CD4-positive, alpha-beta T cell (primary cell): ENCODE measurements around the gene BTBD16. TPM values are rescaled to one million over a fixed set of nuclear protein-coding genes. Genes with fewer than 3 reads are reported as not detected.

Experiments
- ATAC-seq: fragments of 200-7000 bp; cut with Tn5 transposase; one replicate; pipeline ENCODE4 v1.10.0; 2022; ENCODE audit warnings: mild to moderate bottlenecking; ENCODE audit not compliant: poor library complexity
- CTCF ChIA-PET: fragments of 350-600 bp; sonication (Branson Sonifier 250); formaldehyde crosslinking; loops from one replicate; lab custom pipeline; 2021; ENCODE audit warnings: antibody characterized with exemption, inconsistent platforms; lab: Charles Lee
- POLR2A ChIA-PET: fragments of 350-600 bp; sonication (Branson Sonifier 250); formaldehyde crosslinking; loops from one replicate; lab custom pipeline; 2021; ENCODE audit warnings: antibody characterized with exemption, inconsistent platforms; lab: Charles Lee
- DNase-seq, 14 experiments: peaks; one replicate each; pipeline ENCODE4 v3.0.0-alpha.2; 2013 to 2020; ENCODE audit warnings: mixed read lengths in 2 of 14
- H3K27ac ChIP-seq, 2 donors: one replicate each; pipeline versions ENCODE4 v1.5.1 to v1.7.0; 2013; ENCODE audit warnings: low read length in 2 of 2, low read depth in 1 of 2, mild to moderate bottlenecking in 1 of 2
- H3K27me3 ChIP-seq, 2 experiments: 1 replicate in 1 of 2; 2 replicates in 1 of 2; pipeline versions ENCODE4 v1.6.1 to v1.7.0; 2013; ENCODE audit warnings: low read length in 2 of 2, control low read depth in 1 of 2, mild to moderate bottlenecking in 1 of 2, moderate library complexity in 1 of 2; ENCODE audit not compliant: insufficient read depth in 2 of 2, control insufficient read depth in 1 of 2
- H3K36me3 ChIP-seq: one replicate; pipeline ENCODE4 v1.6.1; 2013; ENCODE audit warnings: low read length, control low read depth; ENCODE audit not compliant: insufficient read depth
- H3K4me1 ChIP-seq: one replicate; pipeline ENCODE4 v1.6.1; 2013; ENCODE audit warnings: low read length, control low read depth; ENCODE audit not compliant: insufficient read depth
- H3K4me3 ChIP-seq: one replicate; pipeline ENCODE4 v1.5.1; 2013; ENCODE audit warnings: mild to moderate bottlenecking, low read length, moderate library complexity
- H3K9me3 ChIP-seq, 2 experiments: 1 replicate in 1 of 2; 2 replicates in 1 of 2; pipeline versions ENCODE4 v1.6.1 to v1.7.0; 2013; ENCODE audit warnings: low read length in 2 of 2, mild to moderate bottlenecking in 2 of 2, control low read depth in 1 of 2, moderate library complexity in 1 of 2; ENCODE audit not compliant: control insufficient read depth in 1 of 2, insufficient read depth in 1 of 2
- H3K27ac Mint-ChIP-seq: one replicate; pipeline ENCODE4 v1.8.0; 2020; ENCODE audit warnings: mixed read lengths
- H3K27me3 Mint-ChIP-seq: one replicate; pipeline ENCODE4 v1.8.0; 2021; ENCODE audit warnings: mixed read lengths
- H3K36me3 Mint-ChIP-seq: one replicate; pipeline ENCODE4 v1.8.0; 2021; ENCODE audit warnings: low read depth, mixed read lengths
- H3K4me1 Mint-ChIP-seq: one replicate; pipeline ENCODE4 v1.8.0; 2021; ENCODE audit warnings: low read depth, mixed read lengths
- H3K4me3 Mint-ChIP-seq: one replicate; pipeline ENCODE4 v1.8.0; 2020; ENCODE audit warnings: mild to moderate bottlenecking, mixed read lengths
- H3K9me3 Mint-ChIP-seq: one replicate; pipeline ENCODE4 v1.8.0; 2020; ENCODE audit warnings: mixed read lengths
- intact Hi-C, 2 experiments: fragments of 100-400 bp; cut with DNase I in 1 of 2; cut with micrococcal nuclease in 1 of 2; formaldehyde crosslinking; loops; one replicate each; pipeline versions ENCODE4 v1.15.1 to v1.9.0; 2023 to 2025; cut with DNase I, micrococcal nuclease
- total RNA-seq, 174 experiments: library from RNA in 2 of 174; stranded (reverse) in 2 of 174; gene quantifications; one replicate each; pipeline ENCODE4 v1.2.3 and lab custom pipeline; 2021 to 2026
- TF ChIP-seq, protein P1 (sequence below): fragments of 200-600 bp; IDR thresholded peaks from one replicate; pipeline ENCODE4 v1.8.0; 2022; ENCODE audit warnings: antibody characterized with exemption, mild to moderate bottlenecking

The BTBD16 gene
- total RNA-seq, 2 experiments from 2014 or later: not detected

DNA sequence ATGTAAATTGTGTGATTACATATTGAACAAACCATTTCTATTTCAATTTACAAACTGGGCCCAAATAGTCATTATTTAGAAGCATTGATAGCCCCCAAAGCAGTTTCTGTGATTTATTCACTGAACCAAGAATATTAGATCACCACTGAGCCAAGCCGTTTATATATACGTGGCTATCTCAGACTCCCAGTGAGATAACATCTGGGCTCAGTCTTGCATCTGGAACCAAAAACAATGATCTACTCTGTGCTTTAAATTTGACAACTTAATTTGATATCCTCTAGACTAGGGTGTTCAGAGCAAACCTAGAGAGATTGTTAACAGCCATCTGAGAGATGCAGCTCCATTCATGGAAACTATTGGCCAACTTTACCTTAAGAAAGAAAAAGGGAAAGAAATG lies 41.4 kb upstream of the BTBD16 start:
- intact Hi-C loops: no loop called here
- H3K9me3 Mint-ChIP-seq: no peaks in the 10 kb centered on the region
- DNase-seq (no peak), ATAC-seq (no peak)
- H3K27ac Mint-ChIP-seq: no peak overlapping the region
- Histone ChIP-seq H3K27me3 (peaks cover 0 to 3% of the 10 kb centered on the region in 2 experiments), H3K4me1 (no peaks in the 10 kb centered on the region), H3K9me3 (peaks cover 0 to 6% of the 10 kb centered on the region in 2 experiments), H3K4me3 (no peak overlapping the region), H3K27ac (no peak overlapping the region), H3K36me3 (no peaks in the 10 kb centered on the region)
- H3K27me3 Mint-ChIP-seq: peaks cover 9% of the 10 kb centered on the region
- no peaks in the 10 kb centered on the region for H3K36me3 Mint-ChIP-seq
- TF ChIP-seq, protein P1, sequence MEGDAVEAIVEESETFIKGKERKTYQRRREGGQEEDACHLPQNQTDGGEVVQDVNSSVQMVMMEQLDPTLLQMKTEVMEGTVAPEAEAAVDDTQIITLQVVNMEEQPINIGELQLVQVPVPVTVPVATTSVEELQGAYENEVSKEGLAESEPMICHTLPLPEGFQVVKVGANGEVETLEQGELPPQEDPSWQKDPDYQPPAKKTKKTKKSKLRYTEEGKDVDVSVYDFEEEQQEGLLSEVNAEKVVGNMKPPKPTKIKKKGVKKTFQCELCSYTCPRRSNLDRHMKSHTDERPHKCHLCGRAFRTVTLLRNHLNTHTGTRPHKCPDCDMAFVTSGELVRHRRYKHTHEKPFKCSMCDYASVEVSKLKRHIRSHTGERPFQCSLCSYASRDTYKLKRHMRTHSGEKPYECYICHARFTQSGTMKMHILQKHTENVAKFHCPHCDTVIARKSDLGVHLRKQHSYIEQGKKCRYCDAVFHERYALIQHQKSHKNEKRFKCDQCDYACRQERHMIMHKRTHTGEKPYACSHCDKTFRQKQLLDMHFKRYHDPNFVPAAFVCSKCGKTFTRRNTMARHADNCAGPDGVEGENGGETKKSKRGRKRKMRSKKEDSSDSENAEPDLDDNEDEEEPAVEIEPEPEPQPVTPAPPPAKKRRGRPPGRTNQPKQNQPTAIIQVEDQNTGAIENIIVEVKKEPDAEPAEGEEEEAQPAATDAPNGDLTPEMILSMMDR: no peak
- ChIA-PET CTCF (no interaction called here), POLR2A (no interaction called here)
- no peaks in the 10 kb centered on the region for H3K4me1 Mint-ChIP-seq
- H3K4me3 Mint-ChIP-seq: no peak overlapping the region

DNA sequence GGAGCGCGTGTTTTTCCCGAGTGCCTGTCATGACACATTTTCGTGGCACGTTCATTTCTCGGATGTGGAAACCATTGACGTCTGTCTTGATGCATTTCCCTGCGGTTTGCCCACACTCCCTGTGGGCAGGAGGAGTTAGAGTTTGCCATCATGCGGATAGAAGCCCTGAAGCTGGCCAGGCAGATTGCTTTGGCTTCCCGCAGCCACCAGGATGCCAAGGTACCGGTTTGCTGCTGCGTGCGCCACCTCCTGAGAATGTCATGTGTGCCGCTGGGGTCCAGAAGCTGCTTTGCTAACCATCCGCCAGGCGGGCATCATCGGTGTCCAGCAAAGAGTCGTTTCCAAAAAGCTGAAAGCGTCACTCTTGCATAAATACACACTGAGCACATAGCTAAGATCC lies 40.9 kb upstream of the BTBD16 start:
- ATAC-seq (no peak), DNase-seq (no peak)
- no peak overlapping the region for H3K4me3 ChIP-seq
- peaks cover 0 to 6% of the 10 kb centered on the region in 2 experiments for H3K9me3 ChIP-seq
- peaks cover 9% of the 10 kb centered on the region for H3K27me3 Mint-ChIP-seq
- H3K27me3 ChIP-seq: peaks cover 0 to 3% of the 10 kb centered on the region in 2 experiments
- no peaks in the 10 kb centered on the region for H3K9me3 Mint-ChIP-seq
- no peak overlapping the region for H3K27ac ChIP-seq
- POLR2A ChIA-PET: no interaction called here
- no peak overlapping the region for H3K27ac Mint-ChIP-seq
- CTCF ChIA-PET: no interaction called here
- H3K4me3 Mint-ChIP-seq: no peak overlapping the region
- TF ChIP-seq, protein P1: no peak
- intact Hi-C loops: no loop called here
- H3K4me1 Mint-ChIP-seq: no peaks in the 10 kb centered on the region
- no peaks in the 10 kb centered on the region for H3K36me3 Mint-ChIP-seq
- no peaks in the 10 kb centered on the region for H3K36me3 ChIP-seq
- no peaks in the 10 kb centered on the region for H3K4me1 ChIP-seq

DNA sequence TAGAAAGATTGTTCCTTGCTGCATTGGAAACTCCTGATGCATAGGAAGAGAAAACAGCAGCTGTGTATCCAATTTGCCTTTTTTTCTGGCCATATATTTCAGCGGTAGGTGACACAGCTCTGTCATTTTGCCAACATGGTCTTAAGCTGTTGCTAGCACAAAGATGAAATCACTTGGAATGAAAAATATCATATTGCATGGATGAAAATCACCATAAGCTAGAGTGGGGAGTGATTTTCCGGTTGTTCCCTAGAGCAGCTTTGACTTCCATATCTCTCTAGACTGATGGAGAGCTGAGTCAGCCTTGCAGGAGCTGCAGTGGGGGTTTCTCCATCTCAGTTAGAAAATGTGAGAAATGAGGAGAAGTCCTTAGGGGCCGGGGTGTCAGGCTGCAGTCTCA lies 38.3 kb upstream of the BTBD16 start:
- Mint-ChIP-seq H3K27me3 (peaks cover 12% of the 10 kb centered on the region), H3K9me3 (no peaks in the 10 kb centered on the region), H3K4me1 (no peaks in the 10 kb centered on the region), H3K36me3 (no peaks in the 10 kb centered on the region), H3K4me3 (no peak overlapping the region), H3K27ac (no peak overlapping the region)
- Histone ChIP-seq H3K4me3 (no peak overlapping the region), H3K9me3 (peaks cover 0 to 6% of the 10 kb centered on the region in 2 experiments), H3K27me3 (peaks cover 0 to 3% of the 10 kb centered on the region in 2 experiments), H3K4me1 (no peaks in the 10 kb centered on the region), H3K36me3 (no peaks in the 10 kb centered on the region), H3K27ac (no peak overlapping the region)
- ATAC-seq: no peak
- TF ChIP-seq, protein P1: no peak
- POLR2A ChIA-PET: no interaction called here
- CTCF ChIA-PET: no interaction called here
- intact Hi-C loops: no loop called here
- DNase-seq: no peak
